COLO668 (cell line): ENCODE data around the gene ANKFN1.

Experiments used
- DNase-seq: peaks from one replicate; lab custom pipeline; 2025; ENCODE audit not compliant: unreplicated experiment; lab: John Stamatoyannopoulos, UW

The ANKFN1 gene

GRCh38 chr17:56176091-56176490 is 22.8 kb downstream of the ANKFN1 start:
- no peak for DNase-seq

GRCh38 chr17:56177361-56177760 is 24.1 kb downstream of the ANKFN1 start:
- DNase-seq, result no peak

- DNase-seq, result no peak
These were observed 24.9 kb downstream of the ANKFN1 start for GRCh38 chr17:56178203-56178602.

GRCh38 chr17:56182081-56182480 is 28.8 kb downstream of the ANKFN1 start:
- no peak for DNase-seq

GRCh38 chr17:56184650-56185049 is 31.4 kb downstream of the ANKFN1 start:
- DNase-seq, result no peak

- no peak for DNase-seq
These were observed 32.4 kb downstream of the ANKFN1 start for GRCh38 chr17:56185491-56186221.

- DNase-seq, result no peak
These were observed 33.0 kb downstream of the ANKFN1 start for GRCh38 chr17:56186222-56186786.

GRCh38 chr17:56203430-56203829 is 50.2 kb downstream of the ANKFN1 start:
- no peak for DNase-seq

GRCh38 chr17:56206351-56206750 is 53.1 kb downstream of the ANKFN1 start:
- DNase-seq, result no peak

- no peak for DNase-seq
These were observed 59.8 kb downstream of the ANKFN1 start for GRCh38 chr17:56213031-56213430.

- DNase-seq, result no peak
These were observed 64.6 kb downstream of the ANKFN1 start for GRCh38 chr17:56217921-56218320.

GRCh38 chr17:56222255-56222654 is 69.0 kb downstream of the ANKFN1 start:
- DNase-seq, result no peak

GRCh38 chr17:56230660-56231059 is 77.4 kb downstream of the ANKFN1 start:
- DNase-seq, result no peak

- no peak for DNase-seq
These were observed 78.0 kb downstream of the ANKFN1 start for GRCh38 chr17:56231252-56231651.

- DNase-seq, result no peak
These were observed 78.4 kb downstream of the ANKFN1 start for GRCh38 chr17:56231693-56232092.

- no peak for DNase-seq
These were observed 91.1 kb downstream of the ANKFN1 start for GRCh38 chr17:56244268-56244890.

- DNase-seq, result no peak
These were observed 94.5 kb downstream of the ANKFN1 start for GRCh38 chr17:56247816-56248215.

- no peak for DNase-seq
These were observed 103.8 kb downstream of the ANKFN1 start for GRCh38 chr17:56257075-56257474.

GRCh38 chr17:56260376-56261002 is 107.2 kb downstream of the ANKFN1 start:
- no peak for DNase-seq

- peak; percentile 5 for DNase-seq
These were observed 109.5 kb downstream of the ANKFN1 start for GRCh38 chr17:56262803-56263202.

GRCh38 chr17:56269556-56270389 is 116.5 kb downstream of the ANKFN1 start:
- DNase-seq, result no peak
